MM.1S (cell line): ENCODE measurements around the gene NOP14.
"Not testable (repeated sequence)": the region's sequence is repeated elsewhere in the genome, so short reads cannot be mapped to it uniquely, and the experiment has no call there.

Experiments
- DNase-seq: peaks from one replicate; pipeline ENCODE4 v3.0.0-alpha.2; 2015
- H2AFZ ChIP-seq: fragments of 300-600 bp; sonication (generic); 2 replicates; pipeline ENCODE4 v1.6.0; 2016; ENCODE audit warnings: antibody characterized with exemption, low read length
- H3F3A ChIP-seq: fragments of 300-600 bp; sonication (generic); 2 replicates; pipeline ENCODE4 v1.6.1; 2016; ENCODE audit warnings: mild to moderate bottlenecking, antibody characterized with exemption, low read length, moderate library complexity, mixed read lengths; ENCODE audit not compliant: insufficient read depth
- H3K27ac ChIP-seq: fragments of 300-600 bp; sonication (generic); 2 replicates; pipeline ENCODE4 v1.5.1; 2016; ENCODE audit warnings: mild to moderate bottlenecking, low read length
- H3K27me3 ChIP-seq: fragments of 300-600 bp; sonication (generic); replicated peaks from 2 replicates; pipeline ENCODE4 v1.6.0; 2016; ENCODE audit warnings: low read length; ENCODE audit not compliant: insufficient read depth
- H3K36me3 ChIP-seq: fragments of 300-600 bp; sonication (generic); replicated peaks from 2 replicates; pipeline ENCODE4 v1.6.1; 2016; ENCODE audit warnings: mild to moderate bottlenecking, low read length, mixed read lengths; ENCODE audit not compliant: insufficient read depth
- H3K4me1 ChIP-seq: fragments of 300-600 bp; sonication (generic); 2 replicates; pipeline ENCODE4 v1.6.1; 2016; ENCODE audit warnings: low read length, mixed read lengths
- H3K4me2 ChIP-seq: fragments of 300-600 bp; sonication (generic); 2 replicates; pipeline ENCODE4 v1.6.0; 2016; ENCODE audit warnings: low read depth, low read length
- H3K4me3 ChIP-seq: fragments of 300-600 bp; sonication (generic); 2 replicates; pipeline ENCODE4 v1.5.1; 2016; ENCODE audit warnings: low read length, mixed read lengths
- H3K79me2 ChIP-seq: fragments of 300-600 bp; sonication (generic); 2 replicates; pipeline ENCODE4 v1.6.1; 2016; ENCODE audit warnings: mixed run types, low read length, mixed read lengths
- H3K9ac ChIP-seq: fragments of 300-600 bp; sonication (generic); 2 replicates; pipeline ENCODE4 v1.6.1; 2016; ENCODE audit warnings: low read length, mixed read lengths
- H3K9me2 ChIP-seq: fragments of 300-600 bp; sonication (generic); replicated peaks from 2 replicates; pipeline ENCODE4 v1.6.1; 2016; ENCODE audit warnings: mild to moderate bottlenecking, low read length, mixed read lengths; ENCODE audit not compliant: insufficient read depth
- H3K9me3 ChIP-seq: fragments of 300-600 bp; sonication (generic); replicated peaks from 2 replicates; pipeline ENCODE4 v1.6.1; 2016; ENCODE audit warnings: mild to moderate bottlenecking, low read length, mixed read lengths; ENCODE audit not compliant: insufficient read depth
- H4K20me1 ChIP-seq: fragments of 300-600 bp; sonication (generic); 2 replicates; pipeline ENCODE4 v1.6.1; 2016; ENCODE audit warnings: mild to moderate bottlenecking, low read length, moderate library complexity, mixed read lengths; ENCODE audit not compliant: insufficient read depth
- CTCF ChIP-seq: fragments of 300-600 bp; sonication (generic); IDR thresholded peaks from 2 replicates; pipeline ENCODE4 v1.5.1; 2016; ENCODE audit warnings: antibody characterized with exemption, low read length, mixed read lengths
- EZH2 ChIP-seq: fragments of 300-600 bp; sonication (generic); optimal IDR thresholded peaks from 2 replicates; pipeline ENCODE3; 2017; ENCODE audit warnings: low read depth, mild to moderate bottlenecking, antibody characterized with exemption, low read length, mixed read lengths
- EZH2phosphoT487 ChIP-seq: fragments of 300-600 bp; sonication (generic); IDR thresholded peaks from 2 replicates; pipeline ENCODE4 v1.6.1; 2018; ENCODE audit warnings: antibody characterized with exemption, low read length

NOP14 gene

GRCh38 chr4:2939383-2940243, 23.6 kb downstream of the NOP14 start:
- H3K4me1 ChIP-seq, result peaks cover 8% of the 10 kb centered on the region; the same call in 1 of the 2 replicates

GRCh38 chr4:2938906-2939305, 24.3 kb downstream of the NOP14 start:
- H3F3A ChIP-seq, result peaks cover 18% of the 10 kb centered on the region; the same call in 1 of the 2 replicates
- peaks cover 3% of the 10 kb centered on the region; the same call in 1 of the 2 replicates for H3K36me3 ChIP-seq

More at GRCh38 chr4:2939383-2940243, 23.6 kb downstream of the NOP14 start:
- H2AFZ ChIP-seq, result no peak overlapping the region
- H3K9me2 ChIP-seq, result no peaks in the 10 kb centered on the region
- H3K4me3 ChIP-seq, result no peak overlapping the region
- H3K9ac ChIP-seq, result no peak overlapping the region
- H3K36me3 ChIP-seq, result peaks cover 3% of the 10 kb centered on the region; the same call in 1 of the 2 replicates
- H3K79me2 ChIP-seq, result no peaks in the 10 kb centered on the region; the same call in 1 of the 2 replicates
- H3K4me2 ChIP-seq, result no peak overlapping the region
- TF ChIP-seq EZH2 (no peak), CTCF (no peak), EZH2phosphoT487 (no peak)
- H3K27ac ChIP-seq, result no peak overlapping the region
- H3K27me3 ChIP-seq, result no peaks in the 10 kb centered on the region
- no peak for DNase-seq
- peaks cover 18% of the 10 kb centered on the region; the same call in 1 of the 2 replicates for H3F3A ChIP-seq
- no peaks in the 10 kb centered on the region for H3K9me3 ChIP-seq
- no peaks in the 10 kb centered on the region for H4K20me1 ChIP-seq

GRCh38 chr4:2938411-2938810, 24.8 kb downstream of the NOP14 start:
- not testable (repeated sequence) for DNase-seq, H3K9me2 ChIP-seq, H3K4me1 ChIP-seq, H3K27ac ChIP-seq, H4K20me1 ChIP-seq, H3K79me2 ChIP-seq, H3K9me3 ChIP-seq, H3K27me3 ChIP-seq, H3K9ac ChIP-seq, H3K4me3 ChIP-seq, H2AFZ ChIP-seq, H3K36me3 ChIP-seq, H3K4me2 ChIP-seq
- H3F3A ChIP-seq, result peaks cover 18% of the 10 kb centered on the region; the same call in 1 of the 2 replicates

More at GRCh38 chr4:2938906-2939305, 24.3 kb downstream of the NOP14 start:
- Histone ChIP-seq H3K4me3 (no peak overlapping the region), H3K4me1 (peaks cover 8% of the 10 kb centered on the region; the same call in 1 of the 2 replicates), H4K20me1 (no peaks in the 10 kb centered on the region), H2AFZ (no peak overlapping the region), H3K9me2 (no peaks in the 10 kb centered on the region), H3K79me2 (no peaks in the 10 kb centered on the region; the same call in 1 of the 2 replicates), H3K9me3 (no peaks in the 10 kb centered on the region), H3K27ac (no peak overlapping the region), H3K9ac (no peak overlapping the region), H3K4me2 (no peak overlapping the region), H3K27me3 (no peaks in the 10 kb centered on the region)
- TF ChIP-seq EZH2phosphoT487, result no peak
- TF ChIP-seq CTCF, result no peak
- TF ChIP-seq EZH2, result no peak
- DNase-seq, result no peak

- peaks cover 3% of the 10 kb centered on the region; the same call in 1 of the 2 replicates for H3K36me3 ChIP-seq
- no peaks in the 10 kb centered on the region for H3K9me3 ChIP-seq
- no peak overlapping the region for H2AFZ ChIP-seq
- no peaks in the 10 kb centered on the region for H4K20me1 ChIP-seq
- H3K4me2 ChIP-seq, result no peak overlapping the region
- DNase-seq, result no peak
- H3K9ac ChIP-seq, result no peak overlapping the region
- H3K4me3 ChIP-seq, result no peak overlapping the region
- H3F3A ChIP-seq, result peaks cover 18% of the 10 kb centered on the region; the same call in 1 of the 2 replicates
- TF ChIP-seq EZH2 (no peak), CTCF (no peak), EZH2phosphoT487 (no peak)
- no peak overlapping the region for H3K27ac ChIP-seq
- no peaks in the 10 kb centered on the region; the same call in 1 of the 2 replicates for H3K79me2 ChIP-seq
- no peaks in the 10 kb centered on the region for H3K27me3 ChIP-seq
- no peaks in the 10 kb centered on the region for H3K9me2 ChIP-seq
- peaks cover 8% of the 10 kb centered on the region; the same call in 1 of the 2 replicates for H3K4me1 ChIP-seq
Observed at GRCh38 chr4:2937986-2938385, 25.2 kb downstream of the NOP14 start.
